SK-N-SH (cell line): ENCODE data around the gene CRACR2B. TPM values are rescaled to one million over a fixed set of nuclear protein-coding genes. Genes with fewer than 3 reads are reported as not detected.

Experiments
- CTCF ChIA-PET: fragments of 300-600, 350-600 bp; formaldehyde crosslinking; extraction: SDS; loops from one replicate; lab custom pipeline; 2021; lab: Yijun Ruan, JAX
- POLR2A ChIA-PET: fragments of 350-600 bp; sonication (Branson Sonifier 250); formaldehyde crosslinking; extraction: SDS; loops from one replicate; lab custom pipeline; 2020; ENCODE audit warnings: antibody characterized with exemption, inconsistent platforms; lab: Yijun Ruan, JAX
- DNase-seq: peaks from one replicate; pipeline ENCODE4 v3.0.0; 2012
- H2AFZ ChIP-seq: fragments of 200-600 bp; sonication (generic); 2 replicates; pipeline ENCODE4 v1.8.1; 2016; ENCODE audit warnings: antibody characterized with exemption, mild to moderate bottlenecking, low read depth
- H3F3A ChIP-seq: fragments of 200-600 bp; sonication (generic); replicated peaks from 2 replicates; pipeline ENCODE3; 2016; ENCODE audit warnings: antibody characterized with exemption, mild to moderate bottlenecking; ENCODE audit not compliant: insufficient read depth
- H3K27ac ChIP-seq, 2 experiments: fragments of 200-500 bp in 1 of 2; fragments of 200-600 bp in 1 of 2; sonication (Bioruptor generic) in 1 of 2; sonication (generic), shearing (Covaris generic) in 1 of 2; 2 replicates each; pipeline versions ENCODE4 v1.5.1 to v1.6.1; 2014 to 2016; ENCODE audit warnings: low read depth in 2 of 2, inconsistent platforms in 1 of 2, low read length in 1 of 2, mild to moderate bottlenecking in 1 of 2, mixed read lengths in 1 of 2
- H3K27me3 ChIP-seq: fragments of 200-600 bp; sonication (generic), shearing (Covaris generic); 2 replicates; pipeline ENCODE4 v1.6.1; 2016; ENCODE audit warnings: mixed run types; ENCODE audit not compliant: insufficient read depth
- H3K36me3 ChIP-seq, 2 experiments: fragments of 200-500 bp in 1 of 2; fragments of 200-600 bp in 1 of 2; sonication (Bioruptor generic) in 1 of 2; sonication (generic) in 1 of 2; replicated peaks in 1 of 2; 2 replicates each; pipeline versions ENCODE3 to v1.5.1; 2014 to 2016; ENCODE audit warnings: low read length in 1 of 2, mild to moderate bottlenecking in 1 of 2; ENCODE audit not compliant: insufficient read depth in 2 of 2, control insufficient read depth in 1 of 2
- H3K4me1 ChIP-seq, 2 experiments: fragments of 200-500 bp in 1 of 2; fragments of 200-600 bp in 1 of 2; sonication (Bioruptor generic) in 1 of 2; sonication (generic), shearing (Covaris generic) in 1 of 2; 2 replicates each; pipeline versions ENCODE4 v1.5.1 to v1.6.1; 2014 to 2016; ENCODE audit warnings: low read depth in 1 of 2, low read length in 1 of 2, mixed run types in 1 of 2; ENCODE audit not compliant: insufficient read depth in 2 of 2, control insufficient read depth in 1 of 2
- H3K4me2 ChIP-seq: fragments of 200-600 bp; sonication (generic), shearing (Covaris generic); 2 replicates; pipeline ENCODE4 v1.6.1; 2017; ENCODE audit warnings: mixed run types
- H3K4me3 ChIP-seq, 2 experiments: fragments of 200-500 bp in 1 of 2; fragments of 200-600 bp in 1 of 2; sonication (Bioruptor generic) in 1 of 2; sonication (generic), shearing (Covaris generic) in 1 of 2; 2 replicates each; pipeline versions ENCODE4 v1.5.1 to v1.8.1; 2014 to 2016; ENCODE audit warnings: low read depth in 2 of 2, inconsistent platforms in 1 of 2, low read length in 1 of 2, mild to moderate bottlenecking in 1 of 2, mixed read lengths in 1 of 2, moderate library complexity in 1 of 2
- H3K79me2 ChIP-seq: fragments of 200-600 bp; sonication (generic); 2 replicates; pipeline ENCODE4 v1.8.1; 2017; ENCODE audit warnings: mild to moderate bottlenecking; ENCODE audit not compliant: insufficient read depth
- H3K9ac ChIP-seq: fragments of 200-600 bp; sonication (generic); 2 replicates; pipeline ENCODE4 v1.6.1; 2017; ENCODE audit warnings: mixed run types
- H3K9me2 ChIP-seq: fragments of 200-600 bp; sonication (generic); 2 replicates; pipeline ENCODE4 v1.6.1; 2017; ENCODE audit warnings: mixed run types
- H3K9me3 ChIP-seq: fragments of 200-600 bp; sonication (generic); 2 replicates; pipeline ENCODE4 v1.6.1; 2017; ENCODE audit warnings: mixed run types, mild to moderate bottlenecking, moderate library complexity
- H4K20me1 ChIP-seq: fragments of 200-600 bp; sonication (generic); 2 replicates; pipeline ENCODE4 v1.6.1; 2017; ENCODE audit warnings: mild to moderate bottlenecking, mixed run types; ENCODE audit not compliant: insufficient read depth
- CHD2 ChIP-seq: fragments of 150-350 bp; IDR thresholded peaks from 2 replicates; pipeline ENCODE4 v1.6.1; 2018; ENCODE audit warnings: low read length; ENCODE audit not compliant: partially characterized antibody
- ELF1 ChIP-seq: IDR thresholded peaks from 2 replicates; pipeline ENCODE4 v1.4.0; 2012
- NRF1 ChIP-seq: IDR thresholded peaks from 2 replicates; pipeline ENCODE4 v1.6.1; 2012; ENCODE audit warnings: low read depth, mild to moderate bottlenecking, low read length
- POLR2AphosphoS5 ChIP-seq: IDR thresholded peaks from 2 replicates; pipeline ENCODE4 v1.6.1; 2012; ENCODE audit warnings: low read depth, low read length
- RAD21 ChIP-seq: IDR thresholded peaks from 2 replicates; pipeline ENCODE4 v1.6.1; 2012; ENCODE audit warnings: mild to moderate bottlenecking, low read length
- RXRA ChIP-seq: IDR thresholded peaks from 2 replicates; pipeline ENCODE4 v1.4.0; 2012; ENCODE audit warnings: low read depth, mild to moderate bottlenecking, borderline replicate concordance
- TAF1 ChIP-seq: IDR thresholded peaks from 2 replicates; pipeline ENCODE4 v1.6.1; 2012; ENCODE audit warnings: low read depth, mild to moderate bottlenecking, low read length, moderate library complexity, borderline replicate concordance
- USF2 ChIP-seq: fragments of 150-350 bp; IDR thresholded peaks from 2 replicates; pipeline ENCODE4 v1.6.1; 2017; ENCODE audit warnings: antibody characterized with exemption, low read length, low read depth, borderline replicate concordance
- WGBS: methylation state at CpG from one replicate; pipeline ENCODE4 v1.1.6; 2017; ENCODE audit warnings: low lambda C conversion rate; 5-methylcytosine and 5-hydroxymethylcytosine counted together
- polyA plus RNA-seq, 3 experiments: library from polyadenylated mRNA; depleted of rRNA; stranded (reverse); fragments of >200 nt; gene quantifications; 2 replicates each; pipeline ENCODE4 v1.2.3, GENCODE V29; 2012

CRACR2B gene
- polyA plus RNA-seq, 1 of the 3 experiments (the other 2 are of a cell fraction): 1.1 TPM

GRCh38 chr11:824292-824880, 3.3 kb upstream of the CRACR2B start:
- H3K27me3 ChIP-seq: no peaks in the 10 kb centered on the region
- H3K9me2 ChIP-seq: no peaks in the 10 kb centered on the region
- peaks cover 0 to 21% of the 10 kb centered on the region in 2 experiments for H3K36me3 ChIP-seq
- no peak overlapping the region for H3K4me3 ChIP-seq
- peaks cover 14 to 23% of the 10 kb centered on the region in 2 experiments; a peak in 3 of 4 replicates for H3K4me1 ChIP-seq
- H3K4me2 ChIP-seq: no peak overlapping the region
- ChIA-PET CTCF (no interaction called here), POLR2A (no interaction called here)
- no peak overlapping the region for H3K9ac ChIP-seq
- DNase-seq: no peak
- no peaks in the 10 kb centered on the region for H3K9me3 ChIP-seq
- peaks cover 31% of the 10 kb centered on the region for H4K20me1 ChIP-seq
- no peak overlapping the region for H2AFZ ChIP-seq
- H3K79me2 ChIP-seq: peaks cover 26% of the 10 kb centered on the region
- 99% methylated on average over 42 of the region's 59 CpGs for WGBS
- H3F3A ChIP-seq: peaks cover 7% of the 10 kb centered on the region
- no peak overlapping the region for H3K27ac ChIP-seq
- TF ChIP-seq RAD21: no peak
- no peak for TF ChIP-seq TAF1
- TF ChIP-seq RXRA: no peak

- H3K27me3 ChIP-seq: no peaks in the 10 kb centered on the region
- no peaks in the 10 kb centered on the region for H3K9me2 ChIP-seq
- H4K20me1 ChIP-seq: peaks cover 35% of the 10 kb centered on the region
- H3K4me3 ChIP-seq: no peak overlapping the region
- peaks cover 14 to 26% of the 10 kb centered on the region in 2 experiments; a peak in 3 of 4 replicates for H3K4me1 ChIP-seq
- peaks cover 0 to 21% of the 10 kb centered on the region in 2 experiments for H3K36me3 ChIP-seq
- H2AFZ ChIP-seq: no peak overlapping the region
- no peaks in the 10 kb centered on the region for H3K9me3 ChIP-seq
- H3F3A ChIP-seq: peaks cover 7% of the 10 kb centered on the region
- H3K9ac ChIP-seq: no peak overlapping the region
- DNase-seq: no peak
- H3K4me2 ChIP-seq: no peak overlapping the region
- CTCF ChIA-PET: no interaction called here
- peaks cover 22% of the 10 kb centered on the region for H3K79me2 ChIP-seq
- 89% methylated on average over 8 of the region's 11 CpGs for WGBS
- TF ChIP-seq ELF1 (peak; percentile 17; the same call in 1 of the 2 replicates), NRF1 (no peak), CHD2 (no peak)
- no peak overlapping the region for H3K27ac ChIP-seq
- POLR2A ChIA-PET: no interaction called here
Observed at GRCh38 chr11:824942-825341, 2.8 kb upstream of the CRACR2B start.

GRCh38 chr11:825366-826226, 2.1 kb upstream of the CRACR2B start:
- TF ChIP-seq USF2 (no peak), POLR2AphosphoS5 (0 out of 2 replicates have a peak, but pooled peaks have one; percentile 5)
- Histone ChIP-seq H3K27me3 (no peaks in the 10 kb centered on the region), H4K20me1 (peaks cover 29% of the 10 kb centered on the region), H3K9ac (no peak overlapping the region), H3K27ac (no peak overlapping the region), H3K36me3 (peaks cover 0 to 21% of the 10 kb centered on the region in 2 experiments), H3K79me2 (peaks cover 21% of the 10 kb centered on the region), H2AFZ (no peak overlapping the region), H3F3A (peaks cover 7% of the 10 kb centered on the region), H3K4me3 (no peak overlapping the region), H3K4me1 (peaks cover 14 to 23% of the 10 kb centered on the region in 2 experiments; a peak in 3 of 4 replicates), H3K4me2 (no peak overlapping the region), H3K9me2 (no peaks in the 10 kb centered on the region), H3K9me3 (no peaks in the 10 kb centered on the region)
- ChIA-PET POLR2A (no interaction called here), CTCF (no interaction called here)
- no peak for DNase-seq
- 74% methylated on average over 9 of the region's 12 CpGs for WGBS
